ENCODE data around the gene CTAGE6.
"Not testable (repeated sequence)": the region's sequence is repeated elsewhere in the genome, so short reads cannot be mapped to it uniquely, and the experiment has no call there.

DNA sequence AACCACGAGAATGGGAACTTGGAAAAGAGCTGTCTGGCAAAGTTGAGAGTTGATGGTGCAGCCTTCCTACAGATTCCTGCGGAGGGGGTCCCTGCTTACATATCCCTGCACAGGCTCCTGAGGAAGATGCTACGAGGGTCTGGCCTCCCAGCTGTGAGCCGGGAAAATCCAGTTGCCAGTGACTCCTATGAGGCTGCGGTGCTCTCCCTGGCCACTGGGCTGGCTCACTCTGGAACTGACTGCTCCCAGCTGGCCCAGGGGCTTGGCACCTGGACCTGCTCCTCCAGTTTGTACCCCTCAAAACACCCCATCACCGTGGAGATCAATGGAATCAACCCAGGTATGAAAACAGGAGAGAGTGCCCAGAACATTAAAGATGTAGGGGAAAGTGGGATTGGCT is 37.2 kb downstream of the CTAGE6 start:
- TF ChIP-seq CTBP1 (IDR thresholded peaks at IDR 0.05; ENCODE audit: borderline replicate concordance); FOXA1 (IDR thresholded peaks at IDR 0.05); SUZ12 (IDR thresholded peaks at IDR 0.05); L3MBTL2 (conservative IDR thresholded peaks at IDR 0.05): not testable (repeated sequence)
